Stimulated activated CD4-positive, alpha-beta T cell treated with anti-CD3 and anti-CD28 coated beads, TNF-alpha, amount 100 ng/mL, for 4 hours (primary cell): ENCODE data around the gene PRC1.

Experiments used
- DNase-seq, 3 experiments: peaks; one replicate each; pipeline ENCODE4 v3.0.0-alpha.2; 2020; ENCODE audit warnings: low read depth in 3 of 3

PRC1 gene

GRCh38 chr15:90956274-90957030, 37.9 kb downstream of the PRC1 start:
- peak in 2 of 3 experiments; percentile 28 to 41 for DNase-seq

- DNase-seq = no peak
Observed at GRCh38 chr15:90955624-90956273, 38.6 kb downstream of the PRC1 start.

- peak; percentile 73 to 77 (median 77) for DNase-seq
Observed at GRCh38 chr15:90954712-90955623, 39.4 kb downstream of the PRC1 start, which contains the start of gene RCCD1. Gene RCCD1, plus strand, starts transcription at chr15:90954884. Its CDS starts 1,851 bp downstream, at chr15:90956735.

GRCh38 chr15:90953947-90954711, 40.2 kb downstream of the PRC1 start:
- no peak for DNase-seq

- no peak for DNase-seq
Observed at GRCh38 chr15:90952901-90953677, 41.2 kb downstream of the PRC1 start.

GRCh38 chr15:90950676-90951075, 43.7 kb downstream of the PRC1 start:
- DNase-seq = no peak

- DNase-seq = no peak
Observed at GRCh38 chr15:90949979-90950675, 44.2 kb downstream of the PRC1 start.

GRCh38 chr15:90948506-90948905, 45.8 kb downstream of the PRC1 start:
- DNase-seq = no peak

- no peak for DNase-seq
Observed at GRCh38 chr15:90947577-90948357, 46.6 kb downstream of the PRC1 start.

GRCh38 chr15:90946941-90947576, 47.3 kb downstream of the PRC1 start:
- DNase-seq = no peak

- DNase-seq = no peak
Observed at GRCh38 chr15:90946538-90946937, 47.8 kb downstream of the PRC1 start.

- no peak for DNase-seq
Observed at GRCh38 chr15:90945091-90945490, 49.2 kb downstream of the PRC1 start.

- no peak for DNase-seq
Observed at GRCh38 chr15:90942354-90943120, 51.8 kb downstream of the PRC1 start.

GRCh38 chr15:90941038-90941437, 53.3 kb downstream of the PRC1 start:
- DNase-seq = no peak

- no peak for DNase-seq
Observed at GRCh38 chr15:90939756-90940155, 54.6 kb downstream of the PRC1 start.

- DNase-seq = no peak
Observed at GRCh38 chr15:90938261-90938660, 56.1 kb downstream of the PRC1 start.

- DNase-seq = no peak
Observed at GRCh38 chr15:90936823-90937222, 57.5 kb downstream of the PRC1 start.
